Keratinocyte (primary cell): Measurements from ENCODE around the gene LYRM2. TPM values are rescaled to one million over a fixed set of nuclear protein-coding genes. Genes with fewer than 3 reads are reported as not detected.

ENCODE experiments used
- DNase-seq: peaks from one replicate; pipeline ENCODE4 v3.0.0-alpha.2; 2011; ENCODE audit warnings: low read depth, missing footprints, low spot score
- FAIRE-seq: peaks from 2 replicates; lab custom pipeline; 2011; peaks lifted over from hg19 to GRCh38; lab: Jason Lieb, UNC
- H2AFZ ChIP-seq: 2 replicates; pipeline ENCODE4 v1.6.0; 2012; ENCODE audit warnings: low read length, control low read depth, inconsistent platforms; ENCODE audit not compliant: control insufficient read depth
- H3K27ac ChIP-seq: 2 replicates; pipeline ENCODE4 v1.5.1; 2011; ENCODE audit warnings: low read length; ENCODE audit not compliant: control insufficient read depth, insufficient read depth
- H3K27me3 ChIP-seq: 3 replicates; pipeline ENCODE4 v1.6.0; 2011; ENCODE audit warnings: low read length; ENCODE audit not compliant: control insufficient read depth, insufficient read depth; ENCODE audit errors: extremely low read depth
- H3K36me3 ChIP-seq, 2 experiments: 2 replicates in 1 of 2; 3 replicates in 1 of 2; pipeline ENCODE4 v1.5.1; 2011; ENCODE audit warnings: low read length in 2 of 2, mild to moderate bottlenecking in 1 of 2; ENCODE audit not compliant: control insufficient read depth in 2 of 2, insufficient read depth in 2 of 2; ENCODE audit errors: extremely low read depth in 1 of 2
- H3K4me1 ChIP-seq: 3 replicates; pipeline ENCODE4 v1.5.1; 2011; ENCODE audit warnings: low read length; ENCODE audit not compliant: control insufficient read depth, insufficient read depth; ENCODE audit errors: extremely low read depth
- H3K4me2 ChIP-seq: 3 replicates; pipeline ENCODE4 v1.6.0; 2011; ENCODE audit warnings: low read depth, low read length; ENCODE audit not compliant: control insufficient read depth, insufficient read depth; ENCODE audit errors: extremely low read depth
- H3K4me3 ChIP-seq, 3 experiments: fragments of 200-600 bp in 1 of 3; sonication (generic) in 1 of 3; 2 replicates in 2 of 3; 3 replicates in 1 of 3; pipeline ENCODE4 v1.5.1; 2011 to 2016; ENCODE audit warnings: low read length in 3 of 3, mild to moderate bottlenecking in 3 of 3, control low read depth in 2 of 3, inconsistent platforms in 1 of 3, low read depth in 1 of 3, mixed read lengths in 1 of 3, mixed run types in 1 of 3, moderate library complexity in 1 of 3; ENCODE audit not compliant: control insufficient read depth in 2 of 3, insufficient read depth in 2 of 3; ENCODE audit errors: extremely low read depth in 1 of 3
- H3K79me2 ChIP-seq: 2 replicates; pipeline ENCODE4 v1.6.0; 2012; ENCODE audit warnings: low read length; ENCODE audit not compliant: control insufficient read depth, insufficient read depth
- H3K9ac ChIP-seq: 3 replicates; pipeline ENCODE4 v1.6.0; 2011; ENCODE audit warnings: low read length; ENCODE audit not compliant: control insufficient read depth, insufficient read depth; ENCODE audit errors: extremely low read depth
- H3K9me1 ChIP-seq: 3 replicates; pipeline ENCODE4 v1.6.0; 2011; ENCODE audit warnings: low read length; ENCODE audit not compliant: control insufficient read depth, insufficient read depth; ENCODE audit errors: extremely low read depth
- H3K9me3 ChIP-seq: 2 replicates; pipeline ENCODE4 v1.5.1; 2012; ENCODE audit warnings: low read depth, low read length; ENCODE audit not compliant: control insufficient read depth
- H4K20me1 ChIP-seq: 3 replicates; pipeline ENCODE4 v1.6.0; 2011; ENCODE audit warnings: low read length; ENCODE audit not compliant: control insufficient read depth, insufficient read depth; ENCODE audit errors: extremely low read depth
- EZH2 ChIP-seq: IDR thresholded peaks from one replicate; pipeline ENCODE4 v1.6.1; 2012; ENCODE audit warnings: inconsistent platforms, mild to moderate bottlenecking, low read length, moderate library complexity
- dilution Hi-C: fragments of 300-500 bp; cut with MboI; formaldehyde crosslinking; loops from one replicate; pipeline ENCODE4 v1.7.0; 2020; ENCODE audit warnings: low sequenced_read_pairs; ENCODE audit not compliant: extremely low pct_ligation_motif_present
- polyA plus RNA-seq, 5 experiments: library from polyadenylated mRNA; depleted of rRNA in 3 of 5; stranded (reverse) in 3 of 5; stranded (forward) in 1 of 5; unstranded in 1 of 5; fragments of >200 nt; gene quantifications; 1 replicate in 1 of 5; 2 replicates in 3 of 5; 3 replicates in 1 of 5; pipeline versions ENCODE4 v1.2.1 to v1.2.3, GENCODE V29; 2011 to 2012; ENCODE audit warnings: missing spikeins in 2 of 5, low read depth in 1 of 5, low replicate concordance in 1 of 5
- TF ChIP-seq, protein P1 (sequence below), 3 experiments: IDR thresholded peaks in 1 of 3; conservative IDR thresholded peaks in 1 of 3; optimal IDR thresholded peaks in 1 of 3; 2 replicates in 2 of 3; 3 replicates in 1 of 3; pipeline versions ENCODE3 to v1.5.1; 2011; ENCODE audit warnings: low read length in 3 of 3, mild to moderate bottlenecking in 3 of 3, moderate library complexity in 2 of 3, control low read depth in 1 of 3, inconsistent platforms in 1 of 3; ENCODE audit not compliant: insufficient read depth in 2 of 3; ENCODE audit errors: extremely low read depth in 1 of 3

The LYRM2 gene
- polyA plus RNA-seq, 1 donor (not counting 4 experiments of a cell fraction or from before 2014, with no cell fraction given): 43.0 TPM

GRCh38 chr6:89547281-89547680 lies 91.3 kb downstream of the LYRM2 start:
- no peak overlapping the region for H3K27ac ChIP-seq
- no peak for DNase-seq
- H3K9ac ChIP-seq: no peak overlapping the region
- H3K27me3 ChIP-seq: no peaks in the 10 kb centered on the region
- H3K4me3 ChIP-seq: no peak overlapping the region
- dilution Hi-C loops: no loop called here
- no peak for FAIRE-seq
- H2AFZ ChIP-seq: no peak overlapping the region
- no peak overlapping the region for H3K4me2 ChIP-seq
- no peaks in the 10 kb centered on the region for H3K36me3 ChIP-seq
- no peaks in the 10 kb centered on the region for H3K9me1 ChIP-seq
- H3K79me2 ChIP-seq: no peaks in the 10 kb centered on the region
- TF ChIP-seq EZH2: no peak
- TF ChIP-seq, protein P1, sequence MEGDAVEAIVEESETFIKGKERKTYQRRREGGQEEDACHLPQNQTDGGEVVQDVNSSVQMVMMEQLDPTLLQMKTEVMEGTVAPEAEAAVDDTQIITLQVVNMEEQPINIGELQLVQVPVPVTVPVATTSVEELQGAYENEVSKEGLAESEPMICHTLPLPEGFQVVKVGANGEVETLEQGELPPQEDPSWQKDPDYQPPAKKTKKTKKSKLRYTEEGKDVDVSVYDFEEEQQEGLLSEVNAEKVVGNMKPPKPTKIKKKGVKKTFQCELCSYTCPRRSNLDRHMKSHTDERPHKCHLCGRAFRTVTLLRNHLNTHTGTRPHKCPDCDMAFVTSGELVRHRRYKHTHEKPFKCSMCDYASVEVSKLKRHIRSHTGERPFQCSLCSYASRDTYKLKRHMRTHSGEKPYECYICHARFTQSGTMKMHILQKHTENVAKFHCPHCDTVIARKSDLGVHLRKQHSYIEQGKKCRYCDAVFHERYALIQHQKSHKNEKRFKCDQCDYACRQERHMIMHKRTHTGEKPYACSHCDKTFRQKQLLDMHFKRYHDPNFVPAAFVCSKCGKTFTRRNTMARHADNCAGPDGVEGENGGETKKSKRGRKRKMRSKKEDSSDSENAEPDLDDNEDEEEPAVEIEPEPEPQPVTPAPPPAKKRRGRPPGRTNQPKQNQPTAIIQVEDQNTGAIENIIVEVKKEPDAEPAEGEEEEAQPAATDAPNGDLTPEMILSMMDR (optimal IDR thresholded peaks at IDR 0.05 in 1 of 3, IDR thresholded peaks at IDR 0.05 in 1 of 3, conservative IDR thresholded peaks at IDR 0.05 in 1 of 3; ENCODE audit: extremely low read depth in 1 of 3, insufficient read depth in 2 of 3, low read length in 3 of 3): no peak
- no peaks in the 10 kb centered on the region for H3K9me3 ChIP-seq
- H4K20me1 ChIP-seq: no peaks in the 10 kb centered on the region
- no peaks in the 10 kb centered on the region for H3K4me1 ChIP-seq

DNA sequence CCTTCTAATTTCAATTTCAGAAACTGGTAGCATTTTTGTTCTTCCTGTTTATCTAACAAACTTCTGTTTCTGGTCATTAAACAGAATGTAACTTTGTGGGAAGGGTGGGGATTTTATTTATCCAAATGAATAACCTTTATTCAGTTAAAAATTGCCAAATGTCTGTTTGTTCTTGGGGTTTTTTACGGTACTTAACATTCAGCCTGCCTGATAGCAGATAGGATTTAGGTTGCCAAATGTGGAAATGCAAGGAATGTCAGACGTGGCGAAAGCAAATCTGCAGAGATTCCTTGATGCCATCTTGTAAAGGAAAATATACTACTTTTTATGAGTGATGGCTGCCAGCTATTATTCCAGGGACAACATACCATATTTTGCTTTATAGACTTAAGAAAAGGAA lies 95.7 kb downstream of the LYRM2 start:
- no peaks in the 10 kb centered on the region for H3K36me3 ChIP-seq
- TF ChIP-seq, protein P1 (optimal IDR thresholded peaks at IDR 0.05 in 1 of 3, IDR thresholded peaks at IDR 0.05 in 1 of 3, conservative IDR thresholded peaks at IDR 0.05 in 1 of 3; ENCODE audit: extremely low read depth in 1 of 3, insufficient read depth in 2 of 3, low read length in 3 of 3): no peak
- no peak for TF ChIP-seq EZH2
- H3K4me3 ChIP-seq: no peak overlapping the region
- H3K9me1 ChIP-seq: no peaks in the 10 kb centered on the region
- no peak overlapping the region for H3K4me2 ChIP-seq
- no peaks in the 10 kb centered on the region for H3K4me1 ChIP-seq
- DNase-seq (no peak), FAIRE-seq (no peak)
- H3K27ac ChIP-seq: no peak overlapping the region
- dilution Hi-C loops: no loop called here
- no peaks in the 10 kb centered on the region for H3K9me3 ChIP-seq
- no peak overlapping the region for H3K9ac ChIP-seq
- no peaks in the 10 kb centered on the region for H3K27me3 ChIP-seq
- H2AFZ ChIP-seq: no peak overlapping the region
- no peaks in the 10 kb centered on the region for H4K20me1 ChIP-seq
- H3K79me2 ChIP-seq: no peaks in the 10 kb centered on the region
